Measurements from ENCODE around the gene LZTR1.

Gene LZTR1

GRCh38 chr22:20980523-20980922 lies 1.6 kb upstream of the LZTR1 start:
- no peaks in the 10 kb centered on the region for H4K20me1 ChIP-seq (ENCODE audit: insufficient read depth)
- H2AFZ ChIP-seq (ENCODE audit: low read depth) = no peak overlapping the region
- no peak for TF ChIP-seq CTCF (conservative IDR thresholded peaks at IDR 0.05; ENCODE audit: low read depth, low read length)
- H3K4me1 ChIP-seq (ENCODE audit: low read depth, poor library complexity, severe bottlenecking) = peaks cover 18% of the 10 kb centered on the region
- no peak overlapping the region for H3K9ac ChIP-seq
- H3K79me2 ChIP-seq (ENCODE audit: insufficient read depth, low read depth) = no peaks in the 10 kb centered on the region
- no peak overlapping the region for H3K4me2 ChIP-seq
- H3K36me3 ChIP-seq (ENCODE audit: insufficient read depth) = no peaks in the 10 kb centered on the region
- no peak overlapping the region for H3K27ac ChIP-seq
- H3K27me3 ChIP-seq (ENCODE audit: insufficient read depth, low read depth) = peaks cover 17% of the 10 kb centered on the region; the same call in 1 of the 2 replicates
- no peak overlapping the region for H3K4me3 ChIP-seq (IDR thresholded peaks at IDR 0.05; ENCODE audit: insufficient read depth, low read depth, low read length)

- H3K4me1 ChIP-seq (ENCODE audit: low read depth, poor library complexity, severe bottlenecking) = peaks cover 18% of the 10 kb centered on the region
- H3K27me3 ChIP-seq (ENCODE audit: insufficient read depth, low read depth) = peaks cover 16% of the 10 kb centered on the region; the same call in 1 of the 2 replicates
- peak overlapping the region; percentile 90 for H2AFZ ChIP-seq (ENCODE audit: low read depth)
- H3K4me2 ChIP-seq = peak overlapping the region; percentile 96
- peak overlapping the region; percentile 66 for H3K27ac ChIP-seq
- peak overlapping the region; percentile 73 for H3K9ac ChIP-seq
- no peaks in the 10 kb centered on the region for H3K79me2 ChIP-seq (ENCODE audit: insufficient read depth, low read depth)
- no peaks in the 10 kb centered on the region for H4K20me1 ChIP-seq (ENCODE audit: insufficient read depth)
- TF ChIP-seq CTCF (conservative IDR thresholded peaks at IDR 0.05; ENCODE audit: low read depth, low read length) = no peak
- no peak overlapping the region for H3K4me3 ChIP-seq (IDR thresholded peaks at IDR 0.05; ENCODE audit: insufficient read depth, low read depth, low read length)
- H3K36me3 ChIP-seq (ENCODE audit: insufficient read depth) = no peaks in the 10 kb centered on the region
Measured at GRCh38 chr22:20980938-20981722, 967 bp upstream of the LZTR1 start.

GRCh38 chr22:20982563-20982882 lies 426 bp downstream of the LZTR1 start:
- H3K9ac ChIP-seq = peak overlapping the region; percentile 73
- peaks cover 18% of the 10 kb centered on the region for H3K4me1 ChIP-seq (ENCODE audit: low read depth, poor library complexity, severe bottlenecking)
- H2AFZ ChIP-seq (ENCODE audit: low read depth) = peak overlapping the region; percentile 90
- peak overlapping the region; percentile 96 for H3K4me2 ChIP-seq
- H3K27ac ChIP-seq = 0 out of 2 replicates have a peak overlapping the region, but pooled peaks have one; percentile 66
- no peak overlapping the region for H3K4me3 ChIP-seq (IDR thresholded peaks at IDR 0.05; ENCODE audit: insufficient read depth, low read depth, low read length)
- peaks cover 4% of the 10 kb centered on the region; the same call in 1 of the 2 replicates for H3K27me3 ChIP-seq (ENCODE audit: insufficient read depth, low read depth)
- no peak for TF ChIP-seq CTCF (conservative IDR thresholded peaks at IDR 0.05; ENCODE audit: low read depth, low read length)
- no peaks in the 10 kb centered on the region for H4K20me1 ChIP-seq (ENCODE audit: insufficient read depth)
- H3K79me2 ChIP-seq (ENCODE audit: insufficient read depth, low read depth) = no peaks in the 10 kb centered on the region
- H3K36me3 ChIP-seq (ENCODE audit: insufficient read depth) = no peaks in the 10 kb centered on the region

GRCh38 chr22:20983081-20983771 lies 1.1 kb downstream of the LZTR1 start:
- H4K20me1 ChIP-seq (ENCODE audit: insufficient read depth) = no peaks in the 10 kb centered on the region
- no peaks in the 10 kb centered on the region for H3K36me3 ChIP-seq (ENCODE audit: insufficient read depth)
- H3K4me2 ChIP-seq = peak overlapping the region; percentile 96
- TF ChIP-seq CTCF (conservative IDR thresholded peaks at IDR 0.05; ENCODE audit: low read depth, low read length) = no peak
- H3K27ac ChIP-seq = no peak overlapping the region
- peaks cover 18% of the 10 kb centered on the region for H3K4me1 ChIP-seq (ENCODE audit: low read depth, poor library complexity, severe bottlenecking)
- no peak overlapping the region for H3K4me3 ChIP-seq (IDR thresholded peaks at IDR 0.05; ENCODE audit: insufficient read depth, low read depth, low read length)
- H3K9ac ChIP-seq = peak overlapping the region; percentile 73; the same call in 1 of the 2 replicates
- peak overlapping the region; percentile 90; the same call in 1 of the 2 replicates for H2AFZ ChIP-seq (ENCODE audit: low read depth)
- no peaks in the 10 kb centered on the region for H3K79me2 ChIP-seq (ENCODE audit: insufficient read depth, low read depth)
- no peaks in the 10 kb centered on the region for H3K27me3 ChIP-seq (ENCODE audit: insufficient read depth, low read depth)

All from KMS-11 (cell line).